Measurements from ENCODE around the gene ADAMTS5.
A peak's percentile ranks its signal among the peaks of the same experiment; 100 is the strongest.

ADAMTS5 gene

DNA sequence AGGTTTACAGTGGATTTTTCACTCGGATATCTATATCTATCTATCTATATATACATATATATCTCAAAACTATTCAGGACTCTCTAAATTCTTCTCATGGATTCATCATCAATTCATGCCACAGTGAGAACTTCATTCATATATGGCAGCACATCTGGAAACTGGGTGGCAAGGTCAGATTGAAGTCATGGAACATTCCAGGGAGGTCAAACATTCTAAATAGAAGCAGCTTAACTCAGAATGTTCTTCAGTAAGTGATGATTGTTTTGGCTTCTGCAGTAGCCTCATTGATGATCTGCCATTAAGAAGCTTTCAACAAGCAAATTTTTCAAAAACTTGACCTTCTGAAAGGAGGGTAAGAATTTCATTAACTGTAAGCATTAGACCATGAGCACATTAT, 74.7 kb downstream of the ADAMTS5 start:
- DNase-seq (ENCODE audit: low read depth), result no peak
- TF ChIP-seq, protein P1, sequence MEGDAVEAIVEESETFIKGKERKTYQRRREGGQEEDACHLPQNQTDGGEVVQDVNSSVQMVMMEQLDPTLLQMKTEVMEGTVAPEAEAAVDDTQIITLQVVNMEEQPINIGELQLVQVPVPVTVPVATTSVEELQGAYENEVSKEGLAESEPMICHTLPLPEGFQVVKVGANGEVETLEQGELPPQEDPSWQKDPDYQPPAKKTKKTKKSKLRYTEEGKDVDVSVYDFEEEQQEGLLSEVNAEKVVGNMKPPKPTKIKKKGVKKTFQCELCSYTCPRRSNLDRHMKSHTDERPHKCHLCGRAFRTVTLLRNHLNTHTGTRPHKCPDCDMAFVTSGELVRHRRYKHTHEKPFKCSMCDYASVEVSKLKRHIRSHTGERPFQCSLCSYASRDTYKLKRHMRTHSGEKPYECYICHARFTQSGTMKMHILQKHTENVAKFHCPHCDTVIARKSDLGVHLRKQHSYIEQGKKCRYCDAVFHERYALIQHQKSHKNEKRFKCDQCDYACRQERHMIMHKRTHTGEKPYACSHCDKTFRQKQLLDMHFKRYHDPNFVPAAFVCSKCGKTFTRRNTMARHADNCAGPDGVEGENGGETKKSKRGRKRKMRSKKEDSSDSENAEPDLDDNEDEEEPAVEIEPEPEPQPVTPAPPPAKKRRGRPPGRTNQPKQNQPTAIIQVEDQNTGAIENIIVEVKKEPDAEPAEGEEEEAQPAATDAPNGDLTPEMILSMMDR (IDR thresholded peaks at IDR 0.05; ENCODE audit: insufficient read depth, low read depth, low read length, missing control alignments), result no peak
- no peak overlapping the region for H3K4me3 ChIP-seq (ENCODE audit: low read depth, low read length)

DNA sequence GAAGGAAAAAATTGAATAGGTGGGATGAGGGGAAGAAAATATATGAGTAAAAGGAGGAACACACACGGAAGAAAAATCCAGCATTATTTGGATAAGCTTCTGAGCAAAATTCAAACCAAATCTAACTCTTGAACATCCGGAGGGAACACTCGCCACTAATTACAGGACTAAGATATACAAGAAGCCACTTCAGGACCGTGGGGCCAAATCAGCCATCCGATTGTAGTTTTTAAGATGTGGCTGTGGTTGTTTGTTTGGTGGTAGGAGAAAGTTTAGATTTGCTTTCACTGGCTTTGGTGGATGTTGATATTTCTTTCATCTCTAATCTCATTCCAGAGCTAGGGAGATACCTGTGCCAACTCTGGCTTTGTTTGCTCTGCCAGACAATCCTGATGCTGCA, 78.0 kb downstream of the ADAMTS5 start:
- TF ChIP-seq, protein P1 (IDR thresholded peaks at IDR 0.05; ENCODE audit: insufficient read depth, low read depth, low read length, missing control alignments), result no peak
- DNase-seq (ENCODE audit: low read depth), result no peak
- no peak overlapping the region for H3K4me3 ChIP-seq (ENCODE audit: low read depth, low read length)

DNA sequence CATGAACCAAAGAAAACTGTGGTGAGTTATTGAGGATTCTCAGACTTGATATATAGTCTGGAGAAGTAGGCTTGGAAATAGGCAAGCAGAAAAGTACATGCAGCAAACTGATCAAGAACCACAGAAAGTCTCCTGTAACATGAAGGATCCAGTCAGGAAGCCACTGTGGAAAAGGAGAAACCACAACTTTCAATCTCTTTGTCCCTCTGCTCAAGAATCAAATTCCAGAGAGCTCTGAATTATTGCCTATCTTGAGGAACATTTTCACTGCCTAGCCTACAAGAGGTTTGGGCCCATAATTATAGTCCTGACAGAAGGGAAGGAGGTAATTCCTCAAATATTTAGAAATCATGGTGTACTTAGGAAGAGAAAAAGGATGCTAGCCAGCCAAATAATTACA, 78.6 kb downstream of the ADAMTS5 start:
- DNase-seq (ENCODE audit: low read depth), result no peak
- TF ChIP-seq, protein P1 (IDR thresholded peaks at IDR 0.05; ENCODE audit: insufficient read depth, low read depth, low read length, missing control alignments), result no peak
- no peak overlapping the region for H3K4me3 ChIP-seq (ENCODE audit: low read depth, low read length)

DNA sequence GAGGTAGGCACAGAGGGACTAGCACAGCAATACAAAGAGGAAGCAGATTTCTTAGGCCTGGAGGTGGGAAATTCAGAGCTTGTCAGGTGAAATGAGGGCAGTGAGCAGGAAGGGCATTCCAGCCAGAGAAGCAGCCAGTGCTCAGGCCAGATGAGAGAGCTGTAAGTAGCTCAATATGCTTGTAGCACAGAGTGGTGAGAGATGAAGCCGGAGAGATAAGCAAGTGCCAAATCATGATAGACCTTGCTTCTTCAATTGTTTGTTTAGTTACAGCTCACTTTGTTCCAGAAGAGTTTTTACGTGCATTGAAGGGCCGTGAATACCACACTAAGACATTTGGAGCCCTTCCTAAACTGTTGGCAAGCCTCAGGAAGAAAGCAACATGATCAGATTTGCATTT, 79.6 kb downstream of the ADAMTS5 start:
- no peak overlapping the region for H3K4me3 ChIP-seq (ENCODE audit: low read depth, low read length)
- DNase-seq (ENCODE audit: low read depth), result no peak
- TF ChIP-seq, protein P1 (IDR thresholded peaks at IDR 0.05; ENCODE audit: insufficient read depth, low read depth, low read length, missing control alignments), result no peak

DNA sequence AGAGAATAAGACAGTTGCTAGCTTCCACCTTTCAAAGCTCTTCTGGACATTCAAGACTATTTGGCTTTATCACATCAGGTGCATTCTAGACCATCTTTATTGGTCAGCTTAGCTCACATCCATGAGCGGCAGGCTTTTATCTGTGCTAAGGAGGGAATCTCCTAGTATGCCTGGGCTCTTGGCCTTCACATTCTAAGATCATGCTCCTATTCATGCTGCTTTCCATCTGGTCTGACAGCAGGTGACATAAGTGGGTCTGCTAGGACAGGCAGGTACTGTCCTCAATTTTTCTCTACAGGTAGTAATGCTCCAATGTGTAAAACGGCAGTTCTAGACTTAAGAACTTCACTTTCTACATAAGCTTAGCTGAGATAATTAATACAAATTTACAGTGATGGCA, 82.5 kb downstream of the ADAMTS5 start:
- TF ChIP-seq, protein P1 (IDR thresholded peaks at IDR 0.05; ENCODE audit: insufficient read depth, low read depth, low read length, missing control alignments), result no peak

DNA sequence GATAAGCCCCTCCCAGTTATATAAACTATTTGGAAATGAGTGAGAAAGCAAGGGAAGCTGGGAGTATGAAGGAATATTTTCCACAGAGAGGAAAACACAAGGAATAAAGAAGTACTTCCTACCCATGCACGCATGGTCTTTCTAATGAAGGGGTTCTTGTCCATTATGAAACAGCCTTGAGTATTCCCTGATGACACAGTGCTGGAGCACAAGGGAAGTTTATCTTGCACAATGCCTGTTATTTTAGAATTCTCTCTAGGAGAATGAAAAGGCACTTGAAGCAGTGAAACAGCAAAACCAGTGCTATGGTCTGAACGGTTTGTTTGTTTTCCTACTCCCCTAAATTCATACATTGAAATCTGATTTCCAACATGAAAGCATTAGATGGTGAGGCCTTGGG, 83.1 kb downstream of the ADAMTS5 start:
- TF ChIP-seq, protein P1 (IDR thresholded peaks at IDR 0.05; ENCODE audit: insufficient read depth, low read depth, low read length, missing control alignments), result no peak

More for the DNA sequence above, 82.5 kb downstream of the ADAMTS5 start:
- no peak overlapping the region for H3K4me3 ChIP-seq (ENCODE audit: low read depth, low read length)
- no peak for DNase-seq (ENCODE audit: low read depth)

DNA sequence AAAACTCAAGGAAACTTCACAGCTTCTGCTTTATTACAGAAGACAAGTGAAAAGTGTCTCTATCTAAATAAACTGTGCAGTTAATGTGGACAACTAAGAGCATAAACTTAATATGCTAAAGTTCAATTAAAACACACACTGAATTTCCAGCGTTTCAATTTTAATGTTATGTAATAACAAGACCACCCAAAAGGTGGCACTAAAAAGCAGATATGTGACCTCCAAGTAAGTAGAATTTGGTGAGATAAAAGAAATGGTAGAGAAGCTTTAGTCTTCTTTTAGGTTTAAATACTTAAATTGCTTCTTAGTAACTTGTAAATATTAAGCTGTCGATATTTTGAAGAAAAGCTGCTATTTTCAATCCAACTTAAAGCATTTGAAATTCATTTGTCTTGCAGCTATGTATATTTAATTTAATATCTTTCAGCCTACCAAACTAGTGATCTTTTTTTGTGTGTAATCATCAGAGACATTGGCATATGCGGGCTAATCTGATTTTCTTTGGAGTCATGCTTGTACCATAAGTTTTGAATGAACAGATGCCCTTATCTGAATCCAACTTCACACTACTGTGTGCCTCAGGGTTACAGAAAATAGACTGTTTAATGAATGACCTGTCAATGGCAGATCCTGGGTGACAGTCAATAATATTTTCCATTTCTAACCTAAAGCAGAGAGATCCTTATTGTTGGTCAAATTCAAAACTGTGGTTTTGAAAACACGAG, 85.2 kb downstream of the ADAMTS5 start:
- H3K4me3 ChIP-seq (ENCODE audit: low read depth, low read length), result no peak overlapping the region
- DNase-seq (ENCODE audit: low read depth), result peak; percentile 9

More for the DNA sequence above, 83.1 kb downstream of the ADAMTS5 start:
- H3K4me3 ChIP-seq (ENCODE audit: low read depth, low read length), result no peak overlapping the region
- no peak for DNase-seq (ENCODE audit: low read depth)

More for the DNA sequence above, 85.2 kb downstream of the ADAMTS5 start:
- TF ChIP-seq, protein P1 (IDR thresholded peaks at IDR 0.05; ENCODE audit: insufficient read depth, low read depth, low read length, missing control alignments), result no peak

Data from GM12865 (cell line).